NCI-H526 (cell line): ENCODE results near the gene CEP192.
"Not testable (repeated sequence)": the region's sequence is repeated elsewhere in the genome, so short reads cannot be mapped to it uniquely, and the experiment has no call there.

ENCODE experiments used
- DNase-seq, 2 experiments: peaks; one replicate each; lab custom pipeline; 2025; lab: John Stamatoyannopoulos, UW

Gene CEP192, protein sequence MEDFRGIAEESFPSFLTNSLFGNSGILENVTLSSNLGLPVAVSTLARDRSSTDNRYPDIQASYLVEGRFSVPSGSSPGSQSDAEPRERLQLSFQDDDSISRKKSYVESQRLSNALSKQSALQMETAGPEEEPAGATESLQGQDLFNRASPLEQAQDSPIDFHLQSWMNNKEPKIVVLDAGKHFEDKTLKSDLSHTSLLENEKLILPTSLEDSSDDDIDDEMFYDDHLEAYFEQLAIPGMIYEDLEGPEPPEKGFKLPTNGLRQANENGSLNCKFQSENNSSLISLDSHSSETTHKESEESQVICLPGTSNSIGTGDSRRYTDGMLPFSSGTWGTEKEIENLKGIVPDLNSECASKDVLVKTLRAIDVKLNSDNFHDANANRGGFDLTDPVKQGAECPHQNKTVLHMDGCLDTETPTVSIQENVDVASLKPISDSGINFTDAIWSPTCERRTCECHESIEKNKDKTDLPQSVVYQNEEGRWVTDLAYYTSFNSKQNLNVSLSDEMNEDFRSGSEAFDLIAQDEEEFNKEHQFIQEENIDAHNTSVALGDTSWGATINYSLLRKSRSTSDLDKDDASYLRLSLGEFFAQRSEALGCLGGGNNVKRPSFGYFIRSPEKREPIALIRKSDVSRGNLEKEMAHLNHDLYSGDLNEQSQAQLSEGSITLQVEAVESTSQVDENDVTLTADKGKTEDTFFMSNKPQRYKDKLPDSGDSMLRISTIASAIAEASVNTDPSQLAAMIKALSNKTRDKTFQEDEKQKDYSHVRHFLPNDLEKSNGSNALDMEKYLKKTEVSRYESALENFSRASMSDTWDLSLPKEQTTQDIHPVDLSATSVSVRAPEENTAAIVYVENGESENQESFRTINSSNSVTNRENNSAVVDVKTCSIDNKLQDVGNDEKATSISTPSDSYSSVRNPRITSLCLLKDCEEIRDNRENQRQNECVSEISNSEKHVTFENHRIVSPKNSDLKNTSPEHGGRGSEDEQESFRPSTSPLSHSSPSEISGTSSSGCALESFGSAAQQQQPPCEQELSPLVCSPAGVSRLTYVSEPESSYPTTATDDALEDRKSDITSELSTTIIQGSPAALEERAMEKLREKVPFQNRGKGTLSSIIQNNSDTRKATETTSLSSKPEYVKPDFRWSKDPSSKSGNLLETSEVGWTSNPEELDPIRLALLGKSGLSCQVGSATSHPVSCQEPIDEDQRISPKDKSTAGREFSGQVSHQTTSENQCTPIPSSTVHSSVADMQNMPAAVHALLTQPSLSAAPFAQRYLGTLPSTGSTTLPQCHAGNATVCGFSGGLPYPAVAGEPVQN (N-terminal part only)

GRCh38 chr18:12990967-12991820 is at the start of gene CEP192:
TSS of gene CEP192 (plus strand) at chr18:12991362. CDS start at chr18:12999425, 8,063 bp downstream.
- peak; percentile 94 to 97 for DNase-seq

DNA sequence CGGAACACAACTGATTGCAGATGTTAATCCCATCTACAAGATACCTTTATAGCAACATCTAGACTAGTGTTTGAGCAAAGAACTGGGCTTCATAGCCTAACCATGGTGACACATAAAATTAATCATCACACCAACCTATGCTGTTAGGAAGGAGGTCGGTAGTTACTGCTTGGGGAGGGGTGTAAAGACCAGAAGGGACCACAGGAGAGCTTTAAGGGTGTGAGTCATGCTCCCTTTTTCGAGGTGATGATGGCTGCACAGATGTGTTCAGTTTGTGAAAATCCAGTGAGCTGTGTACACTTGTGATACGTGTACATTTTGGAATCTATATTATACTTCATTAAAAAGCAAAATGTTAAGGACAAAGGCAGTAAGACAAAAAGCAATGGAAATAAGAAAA is 47.9 kb upstream of the CEP192 start:
- DNase-seq = no peak

DNA sequence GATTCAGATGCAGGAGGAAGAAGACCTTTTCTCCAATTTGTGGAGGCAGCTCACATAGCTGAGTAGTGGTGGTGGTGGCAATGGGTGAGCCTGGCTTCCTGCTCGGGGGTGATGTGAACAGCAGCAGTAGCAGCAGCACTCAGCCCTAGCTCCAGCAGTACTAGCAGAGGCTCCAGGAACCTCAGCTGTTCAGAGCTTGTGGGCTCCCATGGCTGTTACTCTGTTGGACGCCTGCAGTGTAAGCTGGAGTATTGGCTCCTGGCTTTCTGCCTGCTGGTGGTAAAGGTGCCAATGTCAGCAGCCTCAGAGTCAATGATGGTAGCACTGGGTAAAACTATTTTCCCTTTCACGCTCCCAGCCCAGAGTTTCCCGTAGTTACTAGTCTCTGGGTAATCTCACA is 46.5 kb upstream of the CEP192 start:
- no peak for DNase-seq

- DNase-seq = peak; percentile 41 to 51
These were observed 44.4 kb upstream of the CEP192 start for GRCh38 chr18:12946549-12947284.

- peak; percentile 80 to 97 for DNase-seq
These were observed 43.7 kb upstream of the CEP192 start, which contains the start of gene SEH1L for GRCh38 chr18:12947285-12948049. TSS of gene SEH1L (plus strand) at chr18:12948011. CDS start at chr18:12948122, 111 bp downstream.

GRCh38 chr18:12948050-12948804 is 42.9 kb upstream of the CEP192 start:
- DNase-seq = peak; percentile 62 to 90

DNA sequence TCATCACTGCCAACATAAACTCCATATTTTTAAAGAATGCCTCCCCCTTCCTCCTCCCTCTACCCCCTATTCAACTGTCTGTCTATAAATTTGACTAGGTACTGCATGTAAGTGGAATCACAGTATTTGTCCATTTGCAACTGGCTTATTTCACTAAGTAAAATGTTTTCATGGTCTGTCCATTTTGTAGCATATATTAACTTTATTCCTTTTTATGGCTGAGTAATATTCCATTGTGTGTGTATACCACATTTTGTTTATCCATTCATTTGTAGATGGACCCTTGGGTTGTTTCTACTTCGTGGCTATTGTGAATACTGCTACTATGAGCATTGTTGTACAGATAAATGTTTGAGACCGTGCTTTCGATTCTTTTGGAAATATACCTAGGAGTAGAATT is 32.7 kb upstream of the CEP192 start:
- no peak for DNase-seq

DNA sequence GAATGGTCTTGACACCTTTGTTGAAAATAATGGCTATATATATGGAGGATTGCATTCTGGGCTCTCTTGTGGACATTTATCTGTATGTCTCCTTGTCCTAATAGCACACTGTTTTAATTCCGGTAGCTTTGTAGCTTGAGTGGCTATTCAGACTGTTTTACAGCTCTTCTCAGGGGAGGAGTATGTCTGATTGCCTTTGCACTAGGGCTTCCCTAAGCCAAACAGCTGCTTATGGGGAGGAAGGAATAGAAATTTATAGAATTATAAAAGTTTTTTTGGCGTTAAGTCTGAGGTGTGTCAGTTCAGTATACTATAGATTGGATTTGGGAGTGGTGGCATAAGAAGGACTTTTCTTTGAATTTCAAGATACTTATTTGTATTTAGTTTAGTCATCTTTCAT is 30.8 kb upstream of the CEP192 start:
- DNase-seq = no peak

GRCh38 chr18:12960853-12961397 is 30.2 kb upstream of the CEP192 start:
- DNase-seq = no peak

GRCh38 chr18:12963069-12963468 is 28.1 kb upstream of the CEP192 start:
- no peak for DNase-seq

DNA sequence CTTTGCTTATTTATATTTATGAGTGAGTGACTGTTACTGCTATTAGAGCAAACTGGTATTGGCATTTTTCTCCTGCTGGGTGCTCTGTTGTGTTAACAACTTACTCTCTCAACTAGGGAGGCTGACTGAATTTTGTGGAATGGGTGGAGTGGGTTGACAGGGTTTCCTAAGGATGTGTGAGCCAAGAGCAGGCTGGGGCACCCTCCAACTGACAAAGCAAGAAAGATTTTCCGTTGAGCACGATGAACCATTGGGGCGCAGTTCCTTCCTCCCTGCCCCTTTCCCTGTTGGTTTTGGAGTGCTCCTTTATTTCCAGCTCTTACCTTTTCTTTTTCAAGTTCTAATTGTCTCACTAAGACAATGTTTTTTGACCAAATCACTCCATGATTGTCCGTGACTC is 23.0 kb upstream of the CEP192 start:
- DNase-seq = no peak

DNA sequence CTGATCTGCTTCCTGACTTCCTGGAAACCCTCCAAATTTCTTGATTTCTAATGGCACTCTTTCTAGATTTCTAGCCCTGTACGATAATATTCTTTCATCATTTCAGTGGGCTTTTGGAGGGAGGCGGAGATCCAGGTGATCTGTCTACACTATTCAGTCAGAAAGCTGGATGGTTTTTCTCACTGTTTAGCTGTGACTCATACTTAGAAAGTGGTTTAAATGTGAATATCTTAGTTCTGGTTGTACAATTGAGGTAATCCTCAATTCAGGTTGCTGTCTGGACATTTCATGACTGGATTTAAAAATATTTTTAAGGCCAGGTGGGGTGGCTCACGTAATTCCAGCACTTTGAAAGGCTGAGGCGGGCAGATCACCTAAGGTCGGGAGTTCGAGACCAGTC is 22.5 kb upstream of the CEP192 start:
- DNase-seq = no peak

- no peak for DNase-seq
These were observed 17.5 kb upstream of the CEP192 start for GRCh38 chr18:12973562-12974213.

DNA sequence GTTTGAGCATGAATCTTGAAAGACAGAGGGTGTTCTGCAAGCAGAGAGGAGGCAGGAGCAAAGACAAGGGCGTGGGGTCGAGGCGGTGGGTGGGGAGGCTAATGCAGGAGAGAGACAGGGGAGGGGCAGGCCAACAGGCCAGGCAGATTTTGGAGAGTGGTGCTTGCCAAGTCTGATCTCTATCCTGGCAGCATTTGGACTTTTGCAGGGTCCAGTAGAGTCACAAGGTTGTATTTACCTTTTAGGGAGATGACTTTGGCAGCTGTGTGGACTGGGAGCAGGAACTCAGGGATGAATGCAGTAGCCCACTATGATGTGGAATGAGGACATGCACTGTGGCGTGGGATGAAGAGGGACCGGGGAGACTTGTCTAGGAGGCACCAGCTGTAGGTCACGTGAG is 15.7 kb upstream of the CEP192 start:
- DNase-seq = no peak

- no peak for DNase-seq
These were observed 14.9 kb upstream of the CEP192 start for GRCh38 chr18:12976305-12976704.

DNA sequence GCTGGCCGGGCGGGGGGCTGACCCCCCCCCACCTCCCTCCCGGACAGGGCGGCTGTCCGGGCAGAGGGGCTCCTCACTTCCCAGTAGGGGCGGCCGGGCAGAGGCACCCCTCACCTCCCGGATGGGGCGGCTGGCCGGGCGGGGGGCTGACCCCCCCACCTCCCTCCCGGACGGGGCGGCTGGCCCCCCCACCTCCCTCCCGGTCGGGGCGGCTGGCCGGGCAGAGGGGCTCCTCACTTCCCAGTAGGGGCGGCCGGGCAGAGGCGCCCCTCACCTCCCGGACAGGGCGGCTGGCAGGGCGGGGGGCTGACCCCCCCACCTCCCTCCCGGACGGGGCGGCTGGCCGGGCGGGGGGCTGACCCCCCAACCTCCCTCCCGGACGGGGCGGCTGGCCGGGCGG is 11.1 kb upstream of the CEP192 start:
- not testable (repeated sequence) for DNase-seq

DNA sequence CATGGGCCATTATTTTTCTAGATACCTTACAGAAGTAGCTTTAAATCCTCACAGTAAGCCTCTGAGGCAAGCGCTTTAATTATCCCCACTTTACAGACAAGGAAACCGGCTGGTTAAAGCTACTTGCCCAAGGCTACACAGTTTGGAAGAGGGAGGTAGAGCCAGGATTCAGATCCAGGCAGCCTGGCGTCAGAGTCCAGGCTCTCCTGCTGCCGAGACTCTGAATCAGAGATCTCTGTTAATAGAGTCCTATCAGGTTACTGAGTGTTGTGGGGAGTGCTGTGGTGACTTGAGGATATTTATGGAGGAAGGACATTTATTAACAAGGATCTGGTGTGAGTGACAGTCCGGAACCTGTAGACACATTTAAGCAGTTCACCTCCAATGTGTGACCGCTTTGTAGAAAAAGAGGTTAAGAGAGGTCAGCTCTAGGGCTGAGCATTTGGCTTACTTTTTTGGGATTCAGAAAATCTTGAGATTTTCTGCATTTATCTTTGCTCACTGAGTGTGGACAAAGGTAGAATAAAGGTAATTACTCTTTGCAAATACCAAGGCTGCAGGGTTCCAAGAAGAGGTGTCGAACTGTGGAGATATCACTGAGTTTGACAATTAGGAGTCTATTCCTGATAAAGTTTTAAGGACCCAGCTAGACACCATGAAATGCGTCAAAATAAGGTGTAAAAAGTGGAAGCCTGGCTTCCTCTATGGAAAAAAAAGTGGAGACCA is 1.6 kb upstream of the CEP192 start:
- no peak for DNase-seq
